ENCODE measurements around the gene PPM1L.

DNA sequence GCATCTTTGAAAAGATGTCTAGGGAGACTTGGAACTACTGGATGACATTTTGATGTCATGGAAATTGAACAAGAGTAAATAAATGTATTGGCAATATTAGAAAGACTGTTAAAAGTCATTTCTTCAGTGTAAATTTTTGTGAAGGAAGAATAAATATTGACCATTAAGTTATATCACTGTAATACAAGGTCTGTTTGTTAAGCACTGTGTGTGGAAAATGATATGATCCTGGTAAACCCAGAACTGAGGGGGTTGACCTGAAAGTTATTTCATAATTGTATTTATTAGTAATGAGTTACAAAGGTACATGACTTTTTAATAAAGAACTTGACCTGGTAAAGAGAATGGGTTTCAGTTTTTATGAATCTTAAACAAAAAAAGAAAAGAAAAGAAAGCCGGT is 242.6 kb downstream of the PPM1L start:
- TF ChIP-seq, protein P1, sequence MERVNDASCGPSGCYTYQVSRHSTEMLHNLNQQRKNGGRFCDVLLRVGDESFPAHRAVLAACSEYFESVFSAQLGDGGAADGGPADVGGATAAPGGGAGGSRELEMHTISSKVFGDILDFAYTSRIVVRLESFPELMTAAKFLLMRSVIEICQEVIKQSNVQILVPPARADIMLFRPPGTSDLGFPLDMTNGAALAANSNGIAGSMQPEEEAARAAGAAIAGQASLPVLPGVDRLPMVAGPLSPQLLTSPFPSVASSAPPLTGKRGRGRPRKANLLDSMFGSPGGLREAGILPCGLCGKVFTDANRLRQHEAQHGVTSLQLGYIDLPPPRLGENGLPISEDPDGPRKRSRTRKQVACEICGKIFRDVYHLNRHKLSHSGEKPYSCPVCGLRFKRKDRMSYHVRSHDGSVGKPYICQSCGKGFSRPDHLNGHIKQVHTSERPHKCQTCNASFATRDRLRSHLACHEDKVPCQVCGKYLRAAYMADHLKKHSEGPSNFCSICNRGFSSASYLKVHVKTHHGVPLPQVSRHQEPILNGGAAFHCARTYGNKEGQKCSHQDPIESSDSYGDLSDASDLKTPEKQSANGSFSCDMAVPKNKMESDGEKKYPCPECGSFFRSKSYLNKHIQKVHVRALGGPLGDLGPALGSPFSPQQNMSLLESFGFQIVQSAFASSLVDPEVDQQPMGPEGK (CRISPR knock-in tag; IDR thresholded peaks at IDR 0.05; ENCODE audit: borderline replicate concordance) = no peak
- TF ChIP-seq TCF4 (CRISPR knock-in tag; IDR thresholded peaks at IDR 0.05; ENCODE audit: borderline replicate concordance) = no peak
- no peak for TF ChIP-seq BACH2 (CRISPR knock-in tag; IDR thresholded peaks at IDR 0.05; ENCODE audit: borderline replicate concordance)
- TF ChIP-seq OSR1 (CRISPR knock-in tag; IDR thresholded peaks at IDR 0.05) = no peak
- TF ChIP-seq TOX (CRISPR knock-in tag; IDR thresholded peaks at IDR 0.05; ENCODE audit: borderline replicate concordance) = no peak
- no peak for TF ChIP-seq RARB (CRISPR knock-in tag; IDR thresholded peaks at IDR 0.05)
- no peak for TF ChIP-seq ZNF8 (CRISPR knock-in tag; IDR thresholded peaks at IDR 0.05)
- no peak for TF ChIP-seq ARNTL (CRISPR knock-in tag; IDR thresholded peaks at IDR 0.05; ENCODE audit: borderline replicate concordance, low read depth)

Data from SK-N-SH treated with all-trans-retinoic acid at 6 μM for 48 hours (cell line).